ENCODE measurements around the gene ASAP3. TPM values are rescaled to one million over a fixed set of nuclear protein-coding genes. Genes with fewer than 3 reads are reported as not detected.

ASAP3 gene
- total and polyA plus RNA-seq, 2 of the 13 experiments (the other 11 are each of a cell fraction or from before 2014, with no cell fraction given), result 32.6 to 37.0 TPM

DNA sequence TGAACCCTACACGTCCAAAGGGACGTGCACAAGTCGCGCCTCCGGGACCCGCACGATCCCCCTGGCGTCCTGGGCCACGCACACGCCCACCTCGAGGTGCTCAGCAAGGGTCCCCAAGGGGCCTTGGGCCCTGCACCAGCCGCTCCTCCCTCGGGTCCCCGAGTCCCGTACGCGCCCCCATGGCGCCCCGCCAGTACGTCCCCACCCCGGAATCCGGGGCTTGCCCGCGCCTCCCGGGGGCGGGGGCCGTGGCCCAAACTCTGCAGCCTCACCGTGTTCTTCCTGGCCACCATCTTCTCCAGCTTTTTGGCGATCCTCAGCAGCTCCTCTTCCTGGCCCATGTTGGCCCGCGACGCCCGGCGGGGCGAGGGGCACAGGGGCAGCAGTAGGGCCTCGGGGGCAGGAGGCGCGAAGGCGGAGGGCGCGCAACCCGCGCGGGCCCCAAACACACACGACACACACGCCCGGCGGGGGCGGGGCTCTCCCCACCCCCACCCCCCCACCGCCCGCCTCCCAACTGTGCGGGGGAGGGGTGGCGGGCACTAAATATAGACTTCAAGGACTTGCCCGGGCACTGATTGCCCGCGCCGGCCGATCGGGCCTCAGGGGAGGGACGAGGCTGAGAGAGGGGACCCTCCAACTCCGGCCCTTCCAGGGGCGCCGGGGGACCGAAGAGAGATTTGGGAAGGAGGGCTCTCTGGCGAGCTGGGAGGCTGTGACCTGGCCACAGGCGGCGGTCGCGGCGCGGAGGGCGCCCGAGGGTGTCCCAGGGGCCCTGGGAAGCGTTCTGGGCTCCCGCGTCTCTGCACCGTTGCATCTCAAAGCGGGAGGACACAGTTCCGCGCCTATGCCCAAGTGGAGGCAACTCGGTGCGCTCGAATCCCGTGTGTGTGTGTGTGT, 59.4 kb downstream of the ASAP3 start, which contains the start of gene TCEA3 (continued):
- peak; percentile 59; the same call in 1 of the 2 replicates for TF ChIP-seq ZNF30 (CRISPR knock-in tag; IDR thresholded peaks at IDR 0.05)
- TF ChIP-seq, protein P1, sequence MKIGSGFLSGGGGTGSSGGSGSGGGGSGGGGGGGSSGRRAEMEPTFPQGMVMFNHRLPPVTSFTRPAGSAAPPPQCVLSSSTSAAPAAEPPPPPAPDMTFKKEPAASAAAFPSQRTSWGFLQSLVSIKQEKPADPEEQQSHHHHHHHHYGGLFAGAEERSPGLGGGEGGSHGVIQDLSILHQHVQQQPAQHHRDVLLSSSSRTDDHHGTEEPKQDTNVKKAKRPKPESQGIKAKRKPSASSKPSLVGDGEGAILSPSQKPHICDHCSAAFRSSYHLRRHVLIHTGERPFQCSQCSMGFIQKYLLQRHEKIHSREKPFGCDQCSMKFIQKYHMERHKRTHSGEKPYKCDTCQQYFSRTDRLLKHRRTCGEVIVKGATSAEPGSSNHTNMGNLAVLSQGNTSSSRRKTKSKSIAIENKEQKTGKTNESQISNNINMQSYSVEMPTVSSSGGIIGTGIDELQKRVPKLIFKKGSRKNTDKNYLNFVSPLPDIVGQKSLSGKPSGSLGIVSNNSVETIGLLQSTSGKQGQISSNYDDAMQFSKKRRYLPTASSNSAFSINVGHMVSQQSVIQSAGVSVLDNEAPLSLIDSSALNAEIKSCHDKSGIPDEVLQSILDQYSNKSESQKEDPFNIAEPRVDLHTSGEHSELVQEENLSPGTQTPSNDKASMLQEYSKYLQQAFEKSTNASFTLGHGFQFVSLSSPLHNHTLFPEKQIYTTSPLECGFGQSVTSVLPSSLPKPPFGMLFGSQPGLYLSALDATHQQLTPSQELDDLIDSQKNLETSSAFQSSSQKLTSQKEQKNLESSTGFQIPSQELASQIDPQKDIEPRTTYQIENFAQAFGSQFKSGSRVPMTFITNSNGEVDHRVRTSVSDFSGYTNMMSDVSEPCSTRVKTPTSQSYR (CRISPR knock-in tag; IDR thresholded peaks at IDR 0.05; ENCODE audit: borderline replicate concordance), result peak; percentile 80
- no peak for TF ChIP-seq SIX4 (CRISPR knock-in tag; IDR thresholded peaks at IDR 0.05)
- no peak for TF ChIP-seq HCFC1 (IDR thresholded peaks at IDR 0.05; ENCODE audit: low read depth, low read length)
- TF ChIP-seq HDAC2 (CRISPR knock-in tag; IDR thresholded peaks at IDR 0.05), result no peak
- TF ChIP-seq, protein P2, sequence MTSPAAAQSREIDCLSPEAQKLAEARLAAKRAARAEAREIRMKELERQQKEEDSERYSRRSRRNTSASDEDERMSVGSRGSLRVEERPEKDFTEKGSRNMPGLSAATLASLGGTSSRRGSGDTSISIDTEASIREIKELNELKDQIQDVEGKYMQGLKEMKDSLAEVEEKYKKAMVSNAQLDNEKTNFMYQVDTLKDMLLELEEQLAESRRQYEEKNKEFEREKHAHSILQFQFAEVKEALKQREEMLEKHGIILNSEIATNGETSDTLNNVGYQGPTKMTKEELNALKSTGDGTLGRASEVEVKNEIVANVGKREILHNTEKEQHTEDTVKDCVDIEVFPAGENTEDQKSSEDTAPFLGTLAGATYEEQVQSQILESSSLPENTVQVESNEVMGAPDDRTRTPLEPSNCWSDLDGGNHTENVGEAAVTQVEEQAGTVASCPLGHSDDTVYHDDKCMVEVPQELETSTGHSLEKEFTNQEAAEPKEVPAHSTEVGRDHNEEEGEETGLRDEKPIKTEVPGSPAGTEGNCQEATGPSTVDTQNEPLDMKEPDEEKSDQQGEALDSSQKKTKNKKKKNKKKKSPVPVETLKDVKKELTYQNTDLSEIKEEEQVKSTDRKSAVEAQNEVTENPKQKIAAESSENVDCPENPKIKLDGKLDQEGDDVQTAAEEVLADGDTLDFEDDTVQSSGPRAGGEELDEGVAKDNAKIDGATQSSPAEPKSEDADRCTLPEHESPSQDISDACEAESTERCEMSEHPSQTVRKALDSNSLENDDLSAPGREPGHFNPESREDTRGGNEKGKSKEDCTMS (CRISPR knock-in tag; conservative IDR thresholded peaks at IDR 0.05), result no peak
- TF ChIP-seq, protein P3, sequence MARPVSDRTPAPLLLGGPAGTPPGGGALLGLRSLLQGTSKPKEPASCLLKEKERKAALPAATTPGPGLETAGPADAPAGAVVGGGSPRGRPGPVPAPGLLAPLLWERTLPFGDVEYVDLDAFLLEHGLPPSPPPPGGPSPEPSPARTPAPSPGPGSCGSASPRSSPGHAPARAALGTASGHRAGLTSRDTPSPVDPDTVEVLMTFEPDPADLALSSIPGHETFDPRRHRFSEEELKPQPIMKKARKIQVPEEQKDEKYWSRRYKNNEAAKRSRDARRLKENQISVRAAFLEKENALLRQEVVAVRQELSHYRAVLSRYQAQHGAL (CRISPR knock-in tag; IDR thresholded peaks at IDR 0.05; ENCODE audit: not compliant biosample characterization), result no peak
- TF ChIP-seq REXO4 (CRISPR knock-in tag; IDR thresholded peaks at IDR 0.05; ENCODE audit: borderline replicate concordance), result no peak
- TF ChIP-seq KLF9 (CRISPR knock-in tag; IDR thresholded peaks at IDR 0.05; ENCODE audit: low read depth), result no peak
- TF ChIP-seq ZNF780A (CRISPR knock-in tag; IDR thresholded peaks at IDR 0.05), result no peak
- no peak for TF ChIP-seq FIP1L1 (IDR thresholded peaks at IDR 0.05; ENCODE audit: borderline replicate concordance, insufficient read depth, low read depth, low read length)
- TF ChIP-seq XRCC5 (optimal IDR thresholded peaks at IDR 0.05; ENCODE audit: low read length), result peak; percentile 41
- peak; percentile 86 for TF ChIP-seq ZNF776 (CRISPR knock-in tag; IDR thresholded peaks at IDR 0.05)
- TF ChIP-seq ATF1 (CRISPR knock-in tag; IDR thresholded peaks at IDR 0.05), result no peak
- no peak; the same call in 1 of the 2 replicates for TF ChIP-seq TBX2 (CRISPR knock-in tag; IDR thresholded peaks at IDR 0.05; ENCODE audit: borderline replicate concordance)
- TF ChIP-seq RBFOX2 (IDR thresholded peaks at IDR 0.05; ENCODE audit: low read depth, low read length), result peak; percentile 82
- TF ChIP-seq ZMYM4 (CRISPR knock-in tag; IDR thresholded peaks at IDR 0.05), result no peak; the same call in 1 of the 2 replicates
- TF ChIP-seq, protein P4, sequence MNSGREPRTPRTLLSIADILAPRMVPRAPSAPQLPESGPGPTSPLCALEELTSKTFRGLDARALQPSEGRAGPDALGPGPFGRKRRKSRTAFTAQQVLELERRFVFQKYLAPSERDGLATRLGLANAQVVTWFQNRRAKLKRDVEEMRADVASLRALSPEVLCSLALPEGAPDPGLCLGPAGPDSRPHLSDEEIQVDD (CRISPR knock-in tag; IDR thresholded peaks at IDR 0.05; ENCODE audit: borderline replicate concordance), result peak; percentile 38; the same call in 1 of the 2 replicates
- TF ChIP-seq SSRP1 (CRISPR knock-in tag; IDR thresholded peaks at IDR 0.05), result no peak
- TF ChIP-seq PAWR (CRISPR knock-in tag; IDR thresholded peaks at IDR 0.05; ENCODE audit: borderline replicate concordance), result no peak
- no peak for TF ChIP-seq SMAD3 (CRISPR knock-in tag; IDR thresholded peaks at IDR 0.05)

Data from HepG2 (cell line).